Upper lobe of left lung (tissue), 6 donors: ENCODE results near the gene PLXNA2. TPM values are rescaled to one million over a fixed set of nuclear protein-coding genes. Genes with fewer than 3 reads are reported as not detected.

Experiments
- ATAC-seq, 2 donors: fragments of 200-7000 bp; cut with Tn5 transposase; one replicate each; pipeline ENCODE4 v1.9.1; 2022; ENCODE audit warnings: mild to moderate bottlenecking in 2 of 2, moderate library complexity in 2 of 2; ENCODE audit not compliant: low FRiP score in 2 of 2
- DNase-seq, 2 donors: peaks; one replicate each; pipeline ENCODE4 v3.0.0-alpha.2; 2019 to 2020
- H3K27ac ChIP-seq, 4 donors: fragments of 200-600 bp; sonication (generic); one replicate each; pipeline ENCODE4 v1.5.1; 2016 to 2019
- H3K27me3 ChIP-seq, 4 donors: fragments of 200-600 bp; sonication (generic); one replicate each; pipeline ENCODE4 v1.5.1; 2017 to 2019
- H3K36me3 ChIP-seq, 4 donors: fragments of 200-600 bp; sonication (generic); one replicate each; pipeline ENCODE4 v1.5.1; 2016 to 2019
- H3K4me1 ChIP-seq, 4 donors: fragments of 200-600 bp; sonication (generic); one replicate each; pipeline ENCODE4 v1.5.1; 2018 to 2019
- H3K4me3 ChIP-seq, 4 donors: fragments of 200-600 bp; sonication (generic); one replicate each; pipeline ENCODE4 v1.5.1; 2017 to 2019; ENCODE audit warnings: mild to moderate bottlenecking in 2 of 4, moderate library complexity in 1 of 4
- H3K9me3 ChIP-seq, 4 donors: fragments of 200-600 bp; sonication (generic); one replicate each; pipeline ENCODE4 v1.5.1; 2018 to 2019
- EP300 ChIP-seq, 4 donors: sonication (generic); formaldehyde crosslinking; IDR thresholded peaks; one replicate each; pipeline ENCODE4 v1.5.1; 2017; ENCODE audit warnings: antibody characterized with exemption in 4 of 4, control low read depth in 2 of 4
- POLR2A ChIP-seq, 4 donors: fragments of 450-650 bp; IDR thresholded peaks; one replicate each; pipeline ENCODE4 v1.5.1; 2016 to 2017; ENCODE audit warnings: antibody characterized with exemption in 4 of 4, mild to moderate bottlenecking in 2 of 4
- POLR2AphosphoS5 ChIP-seq, 2 donors: sonication (generic); formaldehyde crosslinking; IDR thresholded peaks; one replicate each; pipeline ENCODE4 v1.5.1; 2017; ENCODE audit warnings: antibody characterized with exemption in 2 of 2
- WGBS, 2 donors: methylation state at CpG; one replicate each; pipeline ENCODE4 v1.1.5; 2017 to 2018; 5-methylcytosine and 5-hydroxymethylcytosine counted together
- total RNA-seq, 6 donors: library from RNA; depleted of rRNA in 4 of 6; stranded (reverse); fragments of >200 nt in 4 of 6; gene quantifications; one replicate each; pipeline versions ENCODE4 v1.1.0 to v1.2.1, GENCODE V29; 2016 to 2021
- TF ChIP-seq, protein P1 (sequence below), 6 experiments: fragments of 450-650 bp in 4 of 6; fragments of 200-600 bp in 2 of 6; sonication (generic) in 2 of 6; IDR thresholded peaks; one replicate each; pipeline ENCODE4 v1.5.1; 2016 to 2019; ENCODE audit warnings: antibody characterized with exemption in 6 of 6
- donor health status: DM: no; HTN: no; CAD: no; lungs with moderate emphysema.
- donor health status: DM: no; HTN: yes; CAD: no; lungs with severe emphysema.

The PLXNA2 gene
- total RNA-seq, 6 donors from 2014 or later = 77.5 to 150 (median 101) TPM

DNA sequence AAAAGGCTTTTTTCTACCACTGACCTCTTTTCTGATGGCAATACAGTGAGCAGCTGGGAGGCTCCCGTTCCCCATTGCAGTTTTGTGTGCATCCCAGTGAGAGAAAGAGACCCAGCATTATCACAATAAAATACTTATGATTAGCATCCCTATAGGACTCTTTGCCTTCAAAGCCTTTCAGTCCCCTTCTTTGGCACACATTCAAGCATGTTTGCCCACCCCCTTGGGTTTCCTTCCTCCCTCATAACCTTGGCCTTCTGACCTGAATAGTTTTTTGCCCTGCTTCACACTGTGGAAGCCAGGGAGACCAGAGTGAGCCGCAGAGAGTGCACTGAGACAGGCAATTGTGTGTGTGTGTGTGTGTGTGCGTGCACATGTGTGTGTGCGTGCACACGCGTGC, 13.2 kb upstream of the PLXNA2 start:
- WGBS, 2 donors = 71 to 74% methylated on average over 5 to 6 of the region's 6 CpGs
- H3K9me3 ChIP-seq = no peaks in the 10 kb centered on the region
- H3K36me3 ChIP-seq = no peaks in the 10 kb centered on the region
- no peak for DNase-seq
- peaks cover 3 to 7% (median 4%) of the 10 kb centered on the region in 4 donors for H3K4me1 ChIP-seq
- ATAC-seq = no peak
- no peak overlapping the region for H3K27ac ChIP-seq
- TF ChIP-seq POLR2AphosphoS5 (IDR thresholded peaks at IDR 0.05) = no peak
- TF ChIP-seq POLR2A (IDR thresholded peaks at IDR 0.05) = no peak
- TF ChIP-seq, protein P1, sequence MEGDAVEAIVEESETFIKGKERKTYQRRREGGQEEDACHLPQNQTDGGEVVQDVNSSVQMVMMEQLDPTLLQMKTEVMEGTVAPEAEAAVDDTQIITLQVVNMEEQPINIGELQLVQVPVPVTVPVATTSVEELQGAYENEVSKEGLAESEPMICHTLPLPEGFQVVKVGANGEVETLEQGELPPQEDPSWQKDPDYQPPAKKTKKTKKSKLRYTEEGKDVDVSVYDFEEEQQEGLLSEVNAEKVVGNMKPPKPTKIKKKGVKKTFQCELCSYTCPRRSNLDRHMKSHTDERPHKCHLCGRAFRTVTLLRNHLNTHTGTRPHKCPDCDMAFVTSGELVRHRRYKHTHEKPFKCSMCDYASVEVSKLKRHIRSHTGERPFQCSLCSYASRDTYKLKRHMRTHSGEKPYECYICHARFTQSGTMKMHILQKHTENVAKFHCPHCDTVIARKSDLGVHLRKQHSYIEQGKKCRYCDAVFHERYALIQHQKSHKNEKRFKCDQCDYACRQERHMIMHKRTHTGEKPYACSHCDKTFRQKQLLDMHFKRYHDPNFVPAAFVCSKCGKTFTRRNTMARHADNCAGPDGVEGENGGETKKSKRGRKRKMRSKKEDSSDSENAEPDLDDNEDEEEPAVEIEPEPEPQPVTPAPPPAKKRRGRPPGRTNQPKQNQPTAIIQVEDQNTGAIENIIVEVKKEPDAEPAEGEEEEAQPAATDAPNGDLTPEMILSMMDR (IDR thresholded peaks at IDR 0.05) = no peak
- no peak for TF ChIP-seq EP300 (IDR thresholded peaks at IDR 0.05)
- no peaks in the 10 kb centered on the region for H3K27me3 ChIP-seq
- H3K4me3 ChIP-seq = no peak overlapping the region

DNA sequence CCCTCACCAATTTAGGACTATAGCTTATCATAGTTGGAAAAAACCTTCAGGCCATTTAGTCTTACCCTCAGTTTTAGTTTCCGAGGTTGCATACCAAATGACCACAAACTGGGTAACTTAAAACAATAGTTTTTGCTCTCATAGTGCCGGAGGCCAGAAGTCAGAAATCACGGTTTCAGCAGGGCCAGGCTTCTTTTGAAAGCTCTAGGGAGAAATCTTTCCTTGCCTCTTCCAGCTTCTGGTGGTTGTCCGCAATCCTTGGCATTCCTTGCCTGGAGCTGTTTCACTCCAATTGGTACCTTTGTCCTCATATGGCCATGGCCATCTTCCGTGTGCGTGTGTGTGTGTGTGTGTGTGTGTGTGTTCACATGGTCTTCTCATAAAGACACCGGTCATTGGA, 12.4 kb upstream of the PLXNA2 start:
- ATAC-seq (no peak), DNase-seq (no peak)
- Histone ChIP-seq H3K4me1 (peaks cover 3 to 11% (median 9%) of the 10 kb centered on the region in 4 donors), H3K27me3 (no peaks in the 10 kb centered on the region), H3K36me3 (no peaks in the 10 kb centered on the region), H3K9me3 (no peaks in the 10 kb centered on the region), H3K4me3 (no peak overlapping the region), H3K27ac (no peak overlapping the region)
- no peak for TF ChIP-seq POLR2A (IDR thresholded peaks at IDR 0.05)
- TF ChIP-seq, protein P1 (IDR thresholded peaks at IDR 0.05) = no peak
- TF ChIP-seq EP300 (IDR thresholded peaks at IDR 0.05) = no peak
- WGBS, 2 donors = 87 to 91% methylated on average over 7 of the region's 7 CpGs

DNA sequence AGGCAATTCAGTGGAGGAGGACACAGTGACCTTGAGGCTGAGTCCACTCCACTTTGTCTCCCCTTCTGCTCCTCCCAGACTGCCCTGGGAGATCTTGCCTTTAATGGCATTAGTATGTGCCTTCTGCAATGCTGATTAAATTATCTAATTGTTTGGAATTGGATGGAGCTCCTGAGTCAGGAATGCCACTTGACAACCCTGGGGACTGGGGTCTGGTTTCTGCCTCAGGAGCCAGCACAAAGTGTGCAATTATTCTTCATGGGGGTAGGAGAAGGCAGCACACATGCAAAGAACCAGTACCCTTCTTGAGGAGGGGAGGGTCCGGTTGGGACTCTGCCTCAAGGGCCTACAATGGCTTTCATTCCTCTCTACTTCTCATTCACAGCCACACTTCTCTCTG, 11.9 kb upstream of the PLXNA2 start:
- DNase-seq (no peak), ATAC-seq (no peak)
- H3K36me3 ChIP-seq = no peaks in the 10 kb centered on the region
- 93 to 100% methylated on average over 1 of the region's 1 CpG for WGBS, 2 donors
- peaks cover 3 to 11% (median 9%) of the 10 kb centered on the region in 4 donors for H3K4me1 ChIP-seq
- H3K4me3 ChIP-seq = no peak overlapping the region
- H3K9me3 ChIP-seq = no peaks in the 10 kb centered on the region
- H3K27me3 ChIP-seq = no peaks in the 10 kb centered on the region
- no peak overlapping the region for H3K27ac ChIP-seq
- TF ChIP-seq EP300 (IDR thresholded peaks at IDR 0.05) (no peak), POLR2AphosphoS5 (IDR thresholded peaks at IDR 0.05) (no peak), POLR2A (IDR thresholded peaks at IDR 0.05) (no peak)
- TF ChIP-seq, protein P1 (IDR thresholded peaks at IDR 0.05) = no peak

DNA sequence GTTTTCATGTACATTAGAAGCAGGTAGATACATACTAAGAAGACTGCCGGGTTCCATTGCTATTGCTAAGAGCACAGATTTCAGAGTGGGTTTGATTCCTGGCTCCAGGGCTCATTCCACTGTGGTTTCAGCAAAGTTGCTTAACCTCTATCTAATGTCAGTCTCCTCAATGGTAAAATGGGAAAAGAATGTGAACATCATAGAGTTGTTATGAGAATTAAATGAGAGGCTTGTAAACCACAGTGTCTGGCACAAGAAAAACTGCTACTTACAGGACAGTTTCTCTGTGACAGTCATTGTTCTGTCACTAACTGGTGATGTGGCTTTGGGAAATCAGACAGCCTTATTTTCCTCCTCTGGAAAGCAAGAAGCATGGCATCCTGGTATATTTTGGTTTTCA, 10.7 kb upstream of the PLXNA2 start:
- H3K36me3 ChIP-seq = no peaks in the 10 kb centered on the region
- H3K9me3 ChIP-seq = no peaks in the 10 kb centered on the region
- H3K4me3 ChIP-seq = no peak overlapping the region
- 89 to 93% methylated on average over 1 of the region's 1 CpG for WGBS, 2 donors
- peaks cover 3 to 11% (median 9%) of the 10 kb centered on the region in 4 donors for H3K4me1 ChIP-seq
- no peak for DNase-seq
- H3K27ac ChIP-seq = no peak overlapping the region
- ATAC-seq = peak in 1 of 2 donors; percentile 70
- H3K27me3 ChIP-seq = no peaks in the 10 kb centered on the region
- TF ChIP-seq POLR2A (IDR thresholded peaks at IDR 0.05) = no peak

DNA sequence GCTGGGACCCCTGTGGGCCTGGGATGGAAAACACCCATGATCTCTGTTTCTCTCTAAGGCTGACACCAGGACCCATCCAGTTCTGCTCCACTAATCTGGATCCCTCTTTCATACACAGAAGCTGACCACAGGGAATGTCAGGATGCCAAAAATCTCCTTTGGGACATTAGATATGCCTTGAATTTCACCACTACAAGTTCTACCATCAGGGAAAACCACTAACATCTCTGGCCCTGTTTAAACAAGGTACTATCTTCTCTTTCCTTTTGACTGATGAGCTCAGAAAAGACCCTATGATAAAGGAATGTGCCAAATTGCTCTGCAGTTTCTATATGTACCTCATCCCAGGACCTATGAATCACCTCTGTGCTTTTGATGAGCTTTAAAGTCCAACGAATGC, 10.2 kb upstream of the PLXNA2 start:
- DNase-seq = no peak
- no peak for TF ChIP-seq POLR2AphosphoS5 (IDR thresholded peaks at IDR 0.05)
- TF ChIP-seq, protein P1 (IDR thresholded peaks at IDR 0.05) = no peak
- no peak for TF ChIP-seq POLR2A (IDR thresholded peaks at IDR 0.05)
- TF ChIP-seq EP300 (IDR thresholded peaks at IDR 0.05) = no peak
- no peak for ATAC-seq
- Histone ChIP-seq H3K27ac (no peak overlapping the region), H3K27me3 (no peaks in the 10 kb centered on the region), H3K36me3 (no peaks in the 10 kb centered on the region), H3K9me3 (no peaks in the 10 kb centered on the region), H3K4me1 (peaks cover 3 to 11% (median 9%) of the 10 kb centered on the region in 4 donors), H3K4me3 (no peak overlapping the region)
- 94 to 96% methylated on average over 1 of the region's 1 CpG for WGBS, 2 donors
